ENCODE results near the gene FUT2.
A peak's percentile ranks its signal among the peaks of the same experiment; 100 is the strongest.
"Not testable (repeated sequence)": the region's sequence is repeated elsewhere in the genome, so short reads cannot be mapped to it uniquely, and the experiment has no call there.

Gene FUT2

DNA sequence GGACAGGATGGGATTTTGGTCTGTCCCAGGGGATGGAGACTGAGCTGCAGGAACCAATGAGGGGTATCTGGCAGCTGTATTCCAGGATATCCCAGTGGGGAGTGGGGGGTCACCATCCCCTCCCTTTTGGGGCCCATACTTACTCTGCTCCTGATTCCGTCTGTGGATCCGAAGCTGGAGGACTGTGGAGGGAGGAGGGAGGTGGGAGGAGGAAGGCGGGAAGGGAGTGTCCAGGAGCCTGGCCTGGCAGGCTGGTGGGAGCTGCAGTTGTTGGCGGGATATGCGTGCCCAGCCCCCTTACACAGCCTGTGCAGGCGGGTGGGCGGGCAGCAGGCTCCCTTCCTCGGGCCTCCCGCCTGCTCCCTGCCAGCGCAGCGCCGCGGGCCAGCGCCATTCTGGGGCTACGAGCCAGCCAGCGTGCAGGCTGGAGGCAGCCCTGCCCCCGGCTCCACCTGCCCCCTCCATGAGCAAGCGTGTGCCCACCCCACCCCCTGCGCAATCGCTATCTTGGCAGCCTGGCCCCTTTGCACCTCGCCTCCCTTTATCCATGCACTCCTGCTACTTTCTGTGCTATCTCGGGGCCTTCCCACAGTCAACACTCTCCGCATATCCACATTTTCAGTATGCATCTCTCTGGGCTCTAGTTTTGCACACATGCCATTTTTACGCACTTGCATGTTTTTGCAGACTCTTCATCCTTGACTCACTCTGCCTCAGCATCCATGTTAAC lies 21.0 kb downstream of the FUT2 start:
- DNase-seq (ENCODE audit: insufficient read length, low spot score) (no peak), FAIRE-seq (no peak)
- TF ChIP-seq, protein P1, sequence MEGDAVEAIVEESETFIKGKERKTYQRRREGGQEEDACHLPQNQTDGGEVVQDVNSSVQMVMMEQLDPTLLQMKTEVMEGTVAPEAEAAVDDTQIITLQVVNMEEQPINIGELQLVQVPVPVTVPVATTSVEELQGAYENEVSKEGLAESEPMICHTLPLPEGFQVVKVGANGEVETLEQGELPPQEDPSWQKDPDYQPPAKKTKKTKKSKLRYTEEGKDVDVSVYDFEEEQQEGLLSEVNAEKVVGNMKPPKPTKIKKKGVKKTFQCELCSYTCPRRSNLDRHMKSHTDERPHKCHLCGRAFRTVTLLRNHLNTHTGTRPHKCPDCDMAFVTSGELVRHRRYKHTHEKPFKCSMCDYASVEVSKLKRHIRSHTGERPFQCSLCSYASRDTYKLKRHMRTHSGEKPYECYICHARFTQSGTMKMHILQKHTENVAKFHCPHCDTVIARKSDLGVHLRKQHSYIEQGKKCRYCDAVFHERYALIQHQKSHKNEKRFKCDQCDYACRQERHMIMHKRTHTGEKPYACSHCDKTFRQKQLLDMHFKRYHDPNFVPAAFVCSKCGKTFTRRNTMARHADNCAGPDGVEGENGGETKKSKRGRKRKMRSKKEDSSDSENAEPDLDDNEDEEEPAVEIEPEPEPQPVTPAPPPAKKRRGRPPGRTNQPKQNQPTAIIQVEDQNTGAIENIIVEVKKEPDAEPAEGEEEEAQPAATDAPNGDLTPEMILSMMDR (IDR thresholded peaks at IDR 0.05; ENCODE audit: insufficient read depth, missing control alignments): no peak

DNA sequence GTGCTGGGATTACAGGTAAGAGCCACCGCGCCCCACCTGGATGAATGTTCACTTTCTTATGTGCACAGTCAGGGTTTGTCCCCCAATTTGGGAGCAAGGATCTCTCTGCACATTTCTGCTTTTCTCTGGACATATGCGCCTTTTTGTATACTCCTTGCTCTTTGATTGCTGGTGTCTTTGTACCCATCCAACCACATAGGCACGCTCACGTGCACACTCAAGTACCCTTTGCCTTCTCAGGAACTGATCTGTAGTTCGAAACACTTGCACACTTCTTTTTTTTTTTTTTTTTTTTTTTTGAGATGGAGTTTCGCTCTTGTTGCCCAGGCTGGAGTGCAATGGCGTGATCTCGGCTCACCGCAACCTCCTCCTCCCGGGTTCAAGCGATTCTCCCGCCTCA lies 22.3 kb downstream of the FUT2 start:
- not testable (repeated sequence) for DNase-seq (ENCODE audit: insufficient read length, low spot score); FAIRE-seq

DNA sequence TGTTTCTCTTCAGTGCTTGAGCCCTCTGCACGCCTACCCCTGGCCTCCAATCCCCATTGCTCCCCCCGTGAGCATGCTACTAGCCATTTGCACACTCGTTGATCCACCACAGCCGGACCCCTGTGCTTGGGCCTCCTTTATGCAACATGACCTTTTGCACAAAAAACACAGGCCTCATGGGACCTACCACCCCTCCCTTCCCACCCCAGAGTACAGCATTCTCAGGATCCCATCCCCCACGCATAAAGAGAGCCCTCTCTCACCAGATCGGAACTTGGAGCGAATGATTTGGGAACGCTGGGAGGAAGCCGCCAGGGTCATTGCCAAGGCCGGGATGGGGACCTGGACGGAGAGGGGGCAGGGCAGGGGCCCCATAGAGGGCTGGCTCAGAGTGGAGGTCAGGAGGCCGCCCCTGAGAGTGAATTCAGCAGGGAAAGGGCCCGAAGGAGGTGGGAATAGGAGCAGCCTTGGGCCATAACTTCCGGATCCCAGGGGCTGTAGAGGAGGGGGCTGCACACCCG lies 23.0 kb downstream of the FUT2 start:
- DNase-seq (ENCODE audit: insufficient read length, low spot score) (no peak), FAIRE-seq (no peak)
- TF ChIP-seq, protein P1 (IDR thresholded peaks at IDR 0.05; ENCODE audit: insufficient read depth, missing control alignments): no peak

DNA sequence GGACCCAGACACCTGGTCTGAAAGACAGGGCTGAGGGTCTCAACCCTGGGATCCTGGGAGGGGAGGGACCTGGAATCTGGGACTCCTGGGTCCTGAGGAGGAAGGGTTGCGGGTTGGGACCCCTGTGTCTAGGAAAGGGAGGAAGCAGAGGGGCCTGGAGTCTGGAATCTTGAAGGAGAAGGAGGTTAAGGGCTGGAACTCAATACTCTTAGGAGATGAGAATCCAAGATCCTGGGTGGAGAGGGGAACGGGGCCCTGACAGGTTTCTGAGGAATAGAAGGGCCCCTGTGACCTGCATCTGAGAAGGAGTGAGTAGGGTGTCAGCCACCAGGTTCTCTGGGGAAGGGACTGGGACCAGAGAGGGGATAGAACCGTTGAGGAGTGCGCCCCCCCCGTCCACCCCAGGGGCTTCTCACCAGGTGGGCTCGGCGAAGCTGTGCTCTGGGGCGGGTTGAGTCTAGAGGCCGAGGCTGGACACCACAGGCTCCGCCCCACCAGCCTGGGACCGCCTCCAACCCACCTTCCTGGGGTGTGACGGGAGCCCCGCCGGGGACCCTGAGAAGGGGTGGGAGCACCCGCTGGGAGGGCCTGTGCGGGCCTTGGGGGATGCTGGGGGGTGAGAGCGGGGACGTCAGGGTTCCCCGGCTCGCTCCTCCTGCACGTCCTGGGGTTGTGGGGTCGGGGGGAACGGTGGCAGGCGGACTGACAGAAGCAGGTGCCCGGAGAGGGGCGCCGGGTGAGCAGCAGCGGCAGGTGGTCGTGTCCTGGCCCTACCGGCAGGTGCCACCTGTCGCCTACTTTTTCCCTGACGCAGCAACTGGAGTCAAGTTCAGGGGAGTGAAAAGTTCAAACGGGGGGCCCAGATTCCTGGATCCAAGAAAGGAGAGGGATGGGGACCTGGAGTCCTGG lies 23.7 kb downstream of the FUT2 start, which contains the start of gene MAMSTR:
MAMSTR (minus strand) TSS at position 463 of the 909 bp plus-strand sequence. CDS start 694 bp downstream, outside the sequence.
- TF ChIP-seq, protein P1 (IDR thresholded peaks at IDR 0.05; ENCODE audit: insufficient read depth, missing control alignments): no peak
- DNase-seq (ENCODE audit: insufficient read length, low spot score): no peak
- FAIRE-seq: no peak

DNA sequence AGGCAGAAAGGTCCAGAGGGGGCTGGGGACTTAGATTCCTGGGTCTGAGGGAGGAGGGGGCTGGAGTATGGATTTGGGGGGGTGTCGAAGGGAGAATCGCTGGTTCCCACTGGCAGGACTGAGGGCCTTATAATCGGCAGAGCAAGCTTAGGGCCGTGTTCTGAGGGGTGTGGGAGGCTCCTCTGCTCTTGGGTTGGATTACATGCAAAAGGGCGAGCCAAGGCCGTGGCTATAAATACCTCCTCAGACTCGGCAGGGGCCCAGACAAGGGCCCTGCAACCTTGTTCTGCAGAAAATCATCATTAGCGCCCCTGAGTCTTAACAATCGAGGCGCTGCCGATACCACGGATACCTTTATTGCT lies 24.5 kb downstream of the FUT2 start:
- TF ChIP-seq, protein P1 (IDR thresholded peaks at IDR 0.05; ENCODE audit: insufficient read depth, missing control alignments): no peak
- FAIRE-seq: no peak
- no peak for DNase-seq (ENCODE audit: insufficient read length, low spot score)

DNA sequence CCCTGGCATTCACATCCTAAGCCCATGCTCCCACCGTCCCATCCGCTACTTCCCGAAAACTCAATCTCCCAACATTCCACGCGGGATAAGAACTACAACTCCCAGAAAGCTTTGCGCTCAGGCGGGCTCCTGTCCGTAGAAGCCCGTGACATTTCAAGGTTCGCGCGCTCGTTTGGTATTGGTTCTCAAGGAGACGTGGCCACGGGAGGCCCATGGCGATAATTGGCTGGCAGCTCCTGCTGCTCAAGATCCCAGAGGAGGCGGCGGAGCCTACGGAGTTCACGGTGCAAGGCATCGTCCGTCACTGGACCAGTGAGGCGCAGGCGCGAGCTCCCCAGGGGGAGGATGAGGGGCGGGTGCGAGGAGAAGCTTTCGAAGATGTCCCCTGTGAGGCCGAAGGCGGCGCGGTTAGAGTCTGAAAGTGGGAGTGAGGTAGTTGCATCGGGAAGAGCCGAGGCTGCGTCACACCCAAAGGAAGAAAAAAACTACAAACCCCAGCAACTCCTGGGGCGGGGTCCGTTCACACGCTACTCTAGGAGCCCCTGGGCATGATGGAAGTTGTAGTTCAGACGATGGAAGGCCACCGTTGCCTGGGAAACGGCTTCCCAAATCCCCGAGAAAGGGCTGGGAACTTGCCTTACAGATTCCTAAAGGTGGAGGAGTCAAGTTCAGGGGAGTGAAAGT lies 25.0 kb downstream of the FUT2 start:
- peak; percentile 98 for DNase-seq (ENCODE audit: insufficient read length, low spot score)
- TF ChIP-seq, protein P1 (IDR thresholded peaks at IDR 0.05; ENCODE audit: insufficient read depth, missing control alignments): no peak
- peak; percentile 32 for FAIRE-seq

- DNase-seq (ENCODE audit: insufficient read length, low spot score): no peak
- FAIRE-seq: no peak
- TF ChIP-seq, protein P1 (IDR thresholded peaks at IDR 0.05; ENCODE audit: insufficient read depth, missing control alignments): no peak
Observed at GRCh38 chr19:48722196-48722708, 26.5 kb downstream of the FUT2 start.
